Neutrophil (primary cell): ENCODE measurements around the gene MYEOV.

Experiments
- H3K27ac ChIP-seq: fragments of 200-600 bp; sonication (generic); 2 replicates; pipeline ENCODE4 v1.5.1; 2016; ENCODE audit warnings: mild to moderate bottlenecking, moderate library complexity
- H3K27me3 ChIP-seq: fragments of 200-600 bp; sonication (generic); 2 replicates; pipeline ENCODE4 v1.6.0; 2016; ENCODE audit warnings: mild to moderate bottlenecking
- H3K36me3 ChIP-seq: fragments of 200-600 bp; sonication (generic); 2 replicates; pipeline ENCODE4 v1.5.1; 2017
- H3K4me1 ChIP-seq, 2 experiments: fragments of 200-600 bp in 1 of 2; sonication (generic) in 1 of 2; 1 replicate in 1 of 2; 2 replicates in 1 of 2; pipeline versions ENCODE4 v1.5.1 to v1.6.1; 2013 to 2016; ENCODE audit warnings: low read depth in 1 of 2, low read length in 1 of 2, mild to moderate bottlenecking in 1 of 2, moderate library complexity in 1 of 2; ENCODE audit not compliant: control insufficient read depth in 1 of 2, insufficient read depth in 1 of 2
- H3K4me3 ChIP-seq, 2 experiments: fragments of 200-600 bp in 1 of 2; sonication (generic) in 1 of 2; 1 replicate in 1 of 2; 2 replicates in 1 of 2; pipeline ENCODE4 v1.5.1; 2013 to 2016; ENCODE audit warnings: low read depth in 1 of 2, low read length in 1 of 2, mild to moderate bottlenecking in 1 of 2, moderate library complexity in 1 of 2
- H3K9me3 ChIP-seq: fragments of 200-600 bp; sonication (generic); 2 replicates; pipeline ENCODE4 v1.5.1; 2016
- CTCF ChIP-seq: fragments of 200-600 bp; sonication (generic); IDR thresholded peaks from 2 replicates; pipeline ENCODE4 v1.5.1; 2016; ENCODE audit warnings: antibody characterized with exemption

MYEOV gene

GRCh38 chr11:69272055-69272454, 21.9 kb upstream of the MYEOV start:
- Histone ChIP-seq H3K27me3 (peaks cover 5% of the 10 kb centered on the region), H3K27ac (no peak overlapping the region), H3K36me3 (no peaks in the 10 kb centered on the region), H3K4me3 (no peak overlapping the region), H3K9me3 (no peaks in the 10 kb centered on the region), H3K4me1 (no peaks in the 10 kb centered on the region)
- no peak for TF ChIP-seq CTCF

GRCh38 chr11:69272831-69273485, 21.0 kb upstream of the MYEOV start:
- Histone ChIP-seq H3K27me3 (peaks cover 10% of the 10 kb centered on the region), H3K4me3 (no peak overlapping the region), H3K4me1 (no peaks in the 10 kb centered on the region), H3K36me3 (no peaks in the 10 kb centered on the region), H3K27ac (no peak overlapping the region), H3K9me3 (no peaks in the 10 kb centered on the region)
- TF ChIP-seq CTCF, result no peak

DNA sequence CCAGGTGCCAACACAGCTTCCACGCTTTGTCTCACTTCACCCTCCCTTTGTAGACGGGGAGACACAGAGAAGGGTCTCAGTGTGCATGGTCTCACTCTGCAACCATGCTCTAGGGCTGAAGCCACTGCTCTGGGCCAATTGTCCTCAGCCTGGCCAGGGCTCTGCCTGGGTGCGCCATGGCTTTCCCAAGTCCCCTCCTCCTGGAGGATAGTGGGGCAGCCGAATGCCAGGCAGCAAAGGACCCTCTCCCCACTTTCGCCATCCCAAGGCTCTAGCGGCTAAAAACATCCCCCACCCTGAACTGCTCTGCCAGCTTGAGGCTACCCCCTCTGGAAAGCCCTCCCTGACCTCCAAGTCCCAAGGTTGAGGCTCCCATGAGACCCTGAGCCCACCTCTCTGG, 20.4 kb upstream of the MYEOV start:
- peaks cover 10% of the 10 kb centered on the region for H3K27me3 ChIP-seq
- no peaks in the 10 kb centered on the region for H3K4me1 ChIP-seq
- no peak for TF ChIP-seq CTCF
- H3K9me3 ChIP-seq, result no peaks in the 10 kb centered on the region
- no peak overlapping the region for H3K4me3 ChIP-seq
- no peaks in the 10 kb centered on the region for H3K36me3 ChIP-seq
- H3K27ac ChIP-seq, result no peak overlapping the region

DNA sequence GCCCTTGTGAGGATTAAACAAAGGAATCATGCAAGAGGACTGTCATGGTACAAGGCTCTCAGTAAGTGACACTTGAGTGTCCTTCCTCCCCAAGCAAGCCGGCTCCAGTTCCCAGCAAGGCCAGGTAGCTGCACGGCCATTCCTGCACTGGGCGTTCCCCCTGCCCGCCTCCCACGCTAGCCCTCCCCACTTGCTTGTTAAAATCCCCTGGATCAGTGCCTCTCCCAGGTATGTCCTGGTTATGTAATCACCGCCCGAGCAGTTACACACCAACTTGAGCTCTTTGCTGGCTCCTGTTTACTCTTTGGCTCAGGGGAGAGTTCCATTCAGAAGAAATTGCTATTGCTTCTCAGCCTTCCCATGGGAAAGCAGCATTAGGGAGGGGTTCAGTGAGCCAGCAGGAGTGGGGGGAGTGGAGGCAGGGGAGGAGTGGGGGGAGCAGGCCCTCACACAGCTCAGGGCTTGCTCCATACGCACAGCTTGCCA, 19.4 kb upstream of the MYEOV start:
- H3K9me3 ChIP-seq, result no peaks in the 10 kb centered on the region
- H3K27me3 ChIP-seq, result peaks cover 10% of the 10 kb centered on the region
- no peak for TF ChIP-seq CTCF
- H3K4me1 ChIP-seq, result no peaks in the 10 kb centered on the region
- H3K27ac ChIP-seq, result no peak overlapping the region
- H3K36me3 ChIP-seq, result no peaks in the 10 kb centered on the region
- H3K4me3 ChIP-seq, result no peak overlapping the region

DNA sequence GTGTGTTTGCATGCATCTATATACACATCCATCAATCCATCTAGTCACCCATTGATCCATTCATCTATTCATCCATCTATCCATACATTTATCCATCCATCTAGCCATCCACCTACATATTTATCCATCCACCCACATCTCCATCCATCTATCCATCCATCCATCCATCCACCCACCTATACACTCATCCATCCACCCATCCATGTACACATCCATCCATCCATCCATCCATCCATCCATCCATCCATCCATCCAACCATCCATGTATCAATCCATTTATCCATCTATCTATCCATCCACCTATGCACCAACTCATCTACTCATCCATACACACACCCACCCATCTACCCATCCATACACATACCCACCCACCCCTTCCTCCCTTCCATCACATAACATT, 18.8 kb upstream of the MYEOV start:
- H3K36me3 ChIP-seq, result no peaks in the 10 kb centered on the region
- no peaks in the 10 kb centered on the region for H3K4me1 ChIP-seq
- TF ChIP-seq CTCF, result no peak
- no peaks in the 10 kb centered on the region for H3K9me3 ChIP-seq
- peaks cover 10% of the 10 kb centered on the region for H3K27me3 ChIP-seq
- no peak overlapping the region for H3K27ac ChIP-seq
- H3K4me3 ChIP-seq, result no peak overlapping the region
